HG03342 (cell line): Measurements from ENCODE around the gene CDH12.

Experiments used
- ATAC-seq: cut with Tn5 transposase; IDR thresholded peaks from one replicate; pipeline ENCODE4 v1.9.1; 2021; ENCODE audit warnings: mild to moderate bottlenecking, moderate library complexity; ENCODE audit not compliant: unreplicated experiment

CDH12 gene

GRCh38 chr5:21774801-21775200, 1078.3 kb downstream of the CDH12 start:
- no peak for ATAC-seq

GRCh38 chr5:21774281-21774680, 1078.9 kb downstream of the CDH12 start:
- ATAC-seq: no peak

- ATAC-seq: no peak
Measured at GRCh38 chr5:21773456-21773855, 1079.7 kb downstream of the CDH12 start.

GRCh38 chr5:21765406-21765805, 1087.7 kb downstream of the CDH12 start:
- no peak for ATAC-seq

GRCh38 chr5:21739096-21739495, 1114.0 kb downstream of the CDH12 start:
- no peak for ATAC-seq

- no peak for ATAC-seq
Measured at GRCh38 chr5:21723500-21723899, 1129.6 kb downstream of the CDH12 start.

- peak; percentile 51 for ATAC-seq
Measured at GRCh38 chr5:21711866-21712758, 1141.0 kb downstream of the CDH12 start.

GRCh38 chr5:21709770-21710169, 1143.4 kb downstream of the CDH12 start:
- no peak for ATAC-seq

GRCh38 chr5:21704974-21705668, 1148.0 kb downstream of the CDH12 start:
- no peak for ATAC-seq

GRCh38 chr5:21701317-21701716, 1151.8 kb downstream of the CDH12 start:
- ATAC-seq: peak; percentile 57
